Measurements from ENCODE around the gene SCN5A. TPM values are rescaled to one million over a fixed set of nuclear protein-coding genes. Genes with fewer than 3 reads are reported as not detected.

The SCN5A gene
- total and polyA plus RNA-seq, 2 of the 8 experiments (the other 6 are each of a cell fraction or from before 2014, with no cell fraction given), result 4.8 to 11.4 TPM

- Histone ChIP-seq H4K8ac (ENCODE audit: extremely low read depth, insufficient read depth, low read length) (no peak overlapping the region), H3K9ac (replicated peaks in 1 of 4; ENCODE audit: extremely low read depth in 1 of 4, low read depth in 3 of 4, low read length in 3 of 4) (no peak overlapping the region), H4K20me1 (replicated peaks in 1 of 2; ENCODE audit: control insufficient read depth in 1 of 2, insufficient read depth in 2 of 2, low read length in 2 of 2) (peaks cover 0 to 2% of the 10 kb centered on the region in 2 experiments), H3K36me3 (ENCODE audit: control insufficient read depth in 2 of 4, insufficient read depth in 4 of 4, low read length in 3 of 4) (no peaks in the 10 kb centered on the region; a peak in 1 of 8 replicates), H3K14ac (ENCODE audit: insufficient read length) (no peak overlapping the region), H4K91ac (replicated peaks; ENCODE audit: insufficient read length, low read length) (no peak overlapping the region), H2BK120ac (replicated peaks; ENCODE audit: low read depth, low read length) (no peak overlapping the region), H2BK20ac (ENCODE audit: low read length) (no peak overlapping the region), H3K18ac (ENCODE audit: extremely low read depth, low read length) (no peak overlapping the region), H3K79me1 (ENCODE audit: low read depth, low read length) (no peaks in the 10 kb centered on the region), H3K56ac (replicated peaks; ENCODE audit: insufficient read length, low read depth, low read length) (no peak overlapping the region), H3K4me1 (replicated peaks in 1 of 4; ENCODE audit: control insufficient read depth in 3 of 4, insufficient read depth in 4 of 4, low read length in 3 of 4) (no peaks in the 10 kb centered on the region), H2BK12ac (ENCODE audit: low read depth, low read length) (no peak overlapping the region), H3K27me3 (replicated peaks in 1 of 4; ENCODE audit: control insufficient read depth in 3 of 4, extremely low read depth in 1 of 4, insufficient read depth in 3 of 4, low read length in 3 of 4) (no peaks in the 10 kb centered on the region), H3K79me2 (ENCODE audit: control insufficient read depth in 1 of 2, insufficient read depth in 2 of 2, low read length in 2 of 2) (no peaks in the 10 kb centered on the region), H3K23me2 (ENCODE audit: low read depth, low read length) (no peaks in the 10 kb centered on the region), H2BK15ac (ENCODE audit: low read length) (no peak overlapping the region), H4K5ac (ENCODE audit: insufficient read length, low read depth, low read length) (no peak overlapping the region), H2BK5ac (ENCODE audit: low read depth, low read length) (no peak overlapping the region), H2AK5ac (ENCODE audit: low read depth, low read length) (no peak overlapping the region), H3K4me3 (ENCODE audit: extremely low read depth in 1 of 4, insufficient read depth in 2 of 4, low read depth in 3 of 4, low read length in 4 of 4) (no peak overlapping the region), H2AFZ (ENCODE audit: low read length) (no peak overlapping the region; the same call in 1 of the 2 replicates), H3K4me2 (ENCODE audit: insufficient read depth in 1 of 2, low read depth in 2 of 2, low read length in 2 of 2) (no peak overlapping the region), H3K4ac (replicated peaks; ENCODE audit: insufficient read length, low read depth, low read length) (no peak overlapping the region), H3K9me3 (ENCODE audit: insufficient read depth in 2 of 2, low read depth in 1 of 2, low read length in 1 of 2) (no peaks in the 10 kb centered on the region), H3K27ac (ENCODE audit: low read depth, low read length) (no peak overlapping the region), H3K23ac (ENCODE audit: insufficient read length) (no peak overlapping the region)
- CTCF ChIA-PET (ENCODE audit: partially characterized antibody), result interaction anchor here (1.0 to 4.4 kb wide), 12 partner anchors 17 to 682 kb away, joined by 3 to 28 read pairs (median 4); no protein-coding TSS in a partner anchor
- TF ChIP-seq CTBP2 (IDR thresholded peaks at IDR 0.05; ENCODE audit: borderline replicate concordance, insufficient read depth, insufficient read length, low read length) (no peak), KDM1A (IDR thresholded peaks at IDR 0.05; ENCODE audit: borderline replicate concordance, low read length) (no peak), MAFK (IDR thresholded peaks at IDR 0.05; ENCODE audit: low read depth, low read length) (no peak), ZNF274 (IDR thresholded peaks at IDR 0.05; ENCODE audit: borderline replicate concordance, extremely low read depth, low read length) (no peak), EGR1 (IDR thresholded peaks at IDR 0.05; ENCODE audit: borderline replicate concordance, low read depth, low read length) (no peak), SP2 (IDR thresholded peaks at IDR 0.05; ENCODE audit: low read length) (no peak), BACH1 (IDR thresholded peaks at IDR 0.05; ENCODE audit: low read length) (no peak), JUND (IDR thresholded peaks at IDR 0.05; ENCODE audit: low read length) (no peak)
- TF ChIP-seq, protein P1, sequence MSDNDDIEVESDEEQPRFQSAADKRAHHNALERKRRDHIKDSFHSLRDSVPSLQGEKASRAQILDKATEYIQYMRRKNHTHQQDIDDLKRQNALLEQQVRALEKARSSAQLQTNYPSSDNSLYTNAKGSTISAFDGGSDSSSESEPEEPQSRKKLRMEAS (IDR thresholded peaks at IDR 0.05), result no peak
- WGBS, 2 experiments (ENCODE audit: extremely low coverage in 1 of 2, insufficient coverage in 1 of 2, insufficient read length in 1 of 2, insufficient replicate concordance in 2 of 2, low coverage in 1 of 2, low lambda C conversion rate in 2 of 2, missing lambda C conversion rate in 1 of 2), result 95% methylated on average over 11 of the region's 11 CpGs; no CpG with 5 or more reads in 1 of the 2 experiments
- POLR2A ChIA-PET (ENCODE audit: partially characterized antibody), result interaction anchor here (0.8 kb wide), 1 partner anchor 11 kb away, joined by 3 read pairs; no protein-coding TSS in a partner anchor
- no peak for FAIRE-seq
- DNase-seq (ENCODE audit: low read depth in 1 of 2, low spot score in 2 of 2), result no peak
Observed at GRCh38 chr3:38606561-38606960, 42.9 kb downstream of the SCN5A start.
